ENCODE measurements around the gene CUL7. TPM values are rescaled to one million over a fixed set of nuclear protein-coding genes. Genes with fewer than 3 reads are reported as not detected.
"Not testable (repeated sequence)": the region's sequence is repeated elsewhere in the genome, so short reads cannot be mapped to it uniquely, and the experiment has no call there.

Gene CUL7
- total RNA-seq, 1 experiment from 2014 or later: 18.6 TPM

GRCh38 chr6:43082806-43083655, 29.4 kb upstream of the CUL7 start:
- intact Hi-C loops (cut with micrococcal nuclease): no loop called here
- TF ChIP-seq EZH2 (IDR thresholded peaks at IDR 0.05; ENCODE audit: low read length, unreplicated experiment) (no peak), EZH2phosphoT487 (IDR thresholded peaks at IDR 0.05; ENCODE audit: borderline replicate concordance, low read length) (no peak), CTCF (conservative IDR thresholded peaks at IDR 0.05; ENCODE audit: low read depth, low read length) (no peak)
- Histone ChIP-seq H3K4me3 (ENCODE audit: low read length) (no peak overlapping the region), H3F3A (ENCODE audit: low read length, unreplicated experiment) (no peaks in the 10 kb centered on the region), H3K27me3 (ENCODE audit: low read length) (no peaks in the 10 kb centered on the region), H2AFZ (ENCODE audit: low read length) (no peak overlapping the region), H4K20me1 (ENCODE audit: low read length) (no peaks in the 10 kb centered on the region), H3K9me2 (replicated peaks; ENCODE audit: low read length) (no peaks in the 10 kb centered on the region), H3K9ac (ENCODE audit: low read length) (no peak overlapping the region), H3K79me2 (ENCODE audit: low read length) (peaks cover 74% of the 10 kb centered on the region), H3K4me2 (ENCODE audit: low read length) (no peak overlapping the region), H3K36me3 (ENCODE audit: low read depth, low read length) (no peaks in the 10 kb centered on the region), H3K9me3 (ENCODE audit: low read length) (no peaks in the 10 kb centered on the region), H3K27ac (ENCODE audit: low read length) (no peak overlapping the region), H3K4me1 (ENCODE audit: insufficient read depth, low read length) (no peaks in the 10 kb centered on the region; the same call in 1 of the 2 replicates)
- BruUV-seq (replicated peaks): no TSS peak
- DNase-seq (no peak), ATAC-seq (no peak)
- ChIA-PET POLR2A (ENCODE audit: unreplicated experiment) (no interaction called here), CTCF (no interaction called here)

GRCh38 chr6:43081922-43082321, 28.3 kb upstream of the CUL7 start:
- H3K4me2 ChIP-seq (ENCODE audit: low read length); H3F3A ChIP-seq (ENCODE audit: low read length, unreplicated experiment); H3K36me3 ChIP-seq (ENCODE audit: low read depth, low read length); CTCF ChIA-PET; H4K20me1 ChIP-seq (ENCODE audit: low read length); H3K27ac ChIP-seq (ENCODE audit: low read length); H3K4me3 ChIP-seq (ENCODE audit: low read length); H3K9me3 ChIP-seq (ENCODE audit: low read length); H3K27me3 ChIP-seq (ENCODE audit: low read length); ATAC-seq; H2AFZ ChIP-seq (ENCODE audit: low read length); H3K9me2 ChIP-seq (replicated peaks; ENCODE audit: low read length); BruUV-seq (replicated peaks); POLR2A ChIA-PET (ENCODE audit: unreplicated experiment); intact Hi-C loops (cut with micrococcal nuclease); H3K9ac ChIP-seq (ENCODE audit: low read length); H3K4me1 ChIP-seq (ENCODE audit: insufficient read depth, low read length): not testable (repeated sequence)
- peak; percentile 23 for DNase-seq
- H3K79me2 ChIP-seq (ENCODE audit: low read length): peaks cover 77% of the 10 kb centered on the region

GRCh38 chr6:43081043-43081442, 27.4 kb upstream of the CUL7 start:
- intact Hi-C loops (cut with micrococcal nuclease): no loop called here
- H3F3A ChIP-seq (ENCODE audit: low read length, unreplicated experiment): no peaks in the 10 kb centered on the region
- H3K9me3 ChIP-seq (ENCODE audit: low read length): no peaks in the 10 kb centered on the region
- no peaks in the 10 kb centered on the region for H3K9me2 ChIP-seq (replicated peaks; ENCODE audit: low read length)
- ATAC-seq (no peak), DNase-seq (no peak)
- H3K4me3 ChIP-seq (ENCODE audit: low read length): no peak overlapping the region
- no TSS peak for BruUV-seq (replicated peaks)
- H3K9ac ChIP-seq (ENCODE audit: low read length): no peak overlapping the region
- peaks cover 75% of the 10 kb centered on the region for H3K79me2 ChIP-seq (ENCODE audit: low read length)
- H3K4me2 ChIP-seq (ENCODE audit: low read length): no peak overlapping the region
- CTCF ChIA-PET: no interaction called here
- no peak for TF ChIP-seq EZH2 (IDR thresholded peaks at IDR 0.05; ENCODE audit: low read length, unreplicated experiment)
- no peak for TF ChIP-seq CTCF (conservative IDR thresholded peaks at IDR 0.05; ENCODE audit: low read depth, low read length)
- TF ChIP-seq EZH2phosphoT487 (IDR thresholded peaks at IDR 0.05; ENCODE audit: borderline replicate concordance, low read length): no peak
- no peaks in the 10 kb centered on the region for H3K27me3 ChIP-seq (ENCODE audit: low read length)
- H3K4me1 ChIP-seq (ENCODE audit: insufficient read depth, low read length): peaks cover 6% of the 10 kb centered on the region; the same call in 1 of the 2 replicates
- no peaks in the 10 kb centered on the region for H4K20me1 ChIP-seq (ENCODE audit: low read length)
- no peak overlapping the region for H3K27ac ChIP-seq (ENCODE audit: low read length)
- POLR2A ChIA-PET (ENCODE audit: unreplicated experiment): no interaction called here
- H2AFZ ChIP-seq (ENCODE audit: low read length): no peak overlapping the region
- H3K36me3 ChIP-seq (ENCODE audit: low read depth, low read length): no peaks in the 10 kb centered on the region
